ENCODE results near the gene MAPK8IP3.
A peak's percentile ranks its signal among the peaks of the same experiment; 100 is the strongest.

MAPK8IP3 gene

GRCh38 chr16:1775006-1775845 lies 69.2 kb downstream of the MAPK8IP3 start:
- DNase-seq: no peak

- no peak for DNase-seq
These were observed 70.1 kb downstream of the MAPK8IP3 start for GRCh38 chr16:1775846-1776671.

DNA sequence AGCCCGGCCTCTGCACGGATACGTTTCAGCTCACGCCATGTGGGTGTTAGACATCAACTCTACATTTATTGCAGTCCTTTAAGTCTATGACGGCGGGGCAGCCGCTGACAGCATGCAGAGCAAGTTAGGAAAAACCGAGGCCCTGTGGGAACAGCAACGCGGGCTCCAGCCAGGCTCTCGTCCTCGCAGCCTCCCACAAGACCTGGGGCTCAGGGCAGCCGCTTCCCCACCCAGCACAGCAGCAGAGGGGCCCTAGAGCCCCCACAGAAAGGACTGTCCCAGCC lies 70.6 kb downstream of the MAPK8IP3 start:
- no peak for DNase-seq

GRCh38 chr16:1776991-1777374 lies 71.0 kb downstream of the MAPK8IP3 start:
- no peak for DNase-seq

DNA sequence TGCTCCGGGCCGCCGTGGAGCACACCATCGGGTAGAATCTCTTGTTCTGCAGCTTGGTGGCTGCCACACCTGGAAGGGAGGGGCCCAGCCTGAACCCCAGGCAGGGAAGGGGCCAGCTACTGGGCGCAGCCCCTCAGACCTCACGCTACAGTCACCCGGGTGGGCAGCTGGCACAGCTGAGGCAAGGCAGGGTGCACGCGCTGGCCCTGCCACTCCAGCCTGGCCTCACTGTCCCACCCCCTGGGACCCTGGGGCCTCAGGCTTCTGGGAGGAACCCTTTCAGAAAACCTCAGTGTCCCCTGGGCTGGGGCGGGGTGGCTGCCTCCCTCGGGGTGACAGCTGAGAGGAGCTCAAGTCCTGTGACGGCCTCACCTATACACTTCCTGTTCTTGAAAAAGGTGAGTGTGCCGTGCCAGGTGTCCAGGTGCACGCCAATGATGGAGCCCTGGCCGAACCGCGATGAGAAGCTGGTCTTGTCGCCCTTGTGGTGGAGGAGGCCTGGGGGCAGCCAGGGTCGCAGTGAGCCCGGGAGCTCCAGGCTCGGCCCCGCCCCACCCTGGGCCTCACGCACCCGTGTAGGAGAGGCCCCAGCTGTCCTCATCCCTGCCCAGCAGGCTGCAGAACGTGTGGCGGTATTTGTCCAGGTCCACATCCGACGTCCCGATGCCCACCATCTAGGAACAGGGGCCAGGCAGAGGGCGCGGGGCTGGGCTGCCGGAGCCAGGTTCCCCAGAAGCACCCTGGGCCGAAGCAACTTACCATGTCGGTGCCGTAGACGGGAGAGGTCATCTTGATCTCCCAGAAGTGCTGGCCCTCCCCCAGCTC lies 71.6 kb downstream of the MAPK8IP3 start:
- no peak for DNase-seq

DNA sequence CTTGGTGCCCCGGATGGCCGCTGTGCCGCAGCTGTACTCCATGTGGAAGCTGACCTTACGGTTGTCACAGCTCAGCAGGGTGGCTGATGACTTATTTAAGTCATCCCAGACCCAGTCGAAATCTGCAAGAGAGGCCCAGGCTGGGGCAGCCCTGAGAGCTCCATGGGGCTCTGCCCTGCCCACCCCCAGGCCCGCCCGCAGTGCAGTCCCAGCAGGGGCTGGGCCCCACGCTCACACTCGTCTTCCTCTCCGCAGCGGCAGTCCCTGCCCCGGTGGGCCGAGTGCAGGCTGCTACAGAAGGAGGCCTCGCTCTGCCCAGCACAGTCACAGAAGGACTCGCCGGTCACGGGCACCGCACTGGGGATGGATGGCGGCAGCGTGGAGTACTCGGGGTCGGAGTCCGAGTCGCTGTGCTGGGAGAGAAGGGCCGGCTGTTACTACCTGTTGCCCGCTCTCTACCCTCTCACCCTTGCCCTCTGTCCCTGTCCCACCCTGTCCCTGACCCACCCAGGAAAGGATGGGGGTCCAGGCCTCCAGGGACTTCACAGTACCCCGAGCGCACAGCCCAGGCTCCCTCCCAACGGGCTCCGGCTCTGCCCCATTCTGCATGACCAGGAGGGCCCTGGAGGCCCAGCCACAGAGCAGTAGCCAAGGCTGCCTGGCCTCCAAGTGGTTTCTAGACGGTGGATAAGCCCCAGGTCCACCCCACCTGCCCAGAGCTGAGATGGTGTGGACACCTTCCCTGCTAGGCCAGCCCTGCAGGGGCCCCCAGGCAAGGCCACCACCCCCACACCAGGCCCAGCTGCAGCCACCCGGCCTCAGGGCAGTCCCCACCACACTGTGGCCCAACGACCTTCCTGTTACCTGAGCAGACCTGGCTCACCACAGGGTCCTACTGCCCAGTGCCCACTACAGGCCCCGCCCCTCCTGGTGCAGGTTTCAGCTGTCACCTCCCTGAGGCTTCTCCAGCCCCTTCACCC lies 72.5 kb downstream of the MAPK8IP3 start:
- DNase-seq: no peak

DNA sequence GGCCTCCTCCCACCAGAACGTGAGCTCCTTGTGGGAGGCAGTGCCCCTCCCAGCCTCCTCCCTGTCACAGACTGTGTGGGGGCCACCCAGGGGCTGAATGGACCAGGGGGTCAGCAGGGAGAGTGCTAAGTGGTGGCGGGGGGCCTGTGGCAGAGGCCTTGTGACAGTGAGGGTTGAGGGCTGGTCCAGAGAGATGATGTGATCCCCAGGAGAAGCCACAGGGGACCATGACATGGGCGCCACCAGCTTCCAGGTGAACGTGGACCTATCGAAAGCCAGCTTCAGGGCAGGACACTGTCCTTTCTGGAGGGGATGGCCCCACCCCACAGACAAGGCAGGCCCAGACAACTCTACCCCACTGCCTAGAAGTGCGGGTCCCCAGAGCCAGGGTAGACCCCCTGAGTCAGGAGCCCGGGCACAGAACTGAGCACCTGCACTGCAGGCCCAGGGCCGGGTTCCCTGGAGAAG lies 73.3 kb downstream of the MAPK8IP3 start:
- DNase-seq: no peak

- DNase-seq: no peak
These were observed 74.0 kb downstream of the MAPK8IP3 start for GRCh38 chr16:1779741-1780676.

DNA sequence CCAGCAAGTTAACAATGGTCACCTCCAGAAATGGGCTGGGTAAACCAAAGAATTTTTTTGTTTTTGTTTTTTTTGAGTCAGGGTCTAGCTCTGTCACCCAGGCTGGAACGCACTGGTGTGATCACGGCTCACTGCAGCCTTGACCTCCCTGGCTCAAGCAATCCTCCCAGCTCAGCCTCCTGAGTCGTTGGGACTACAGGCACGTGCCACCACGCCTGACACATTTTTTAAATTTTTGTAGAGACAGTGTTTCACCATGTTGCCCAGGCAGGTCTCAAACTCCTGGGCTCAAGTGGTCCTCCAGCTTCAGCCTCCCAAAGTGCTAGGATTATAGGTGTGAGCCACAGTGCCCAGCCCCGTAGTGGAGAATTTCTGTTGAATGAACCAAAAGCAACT lies 74.7 kb downstream of the MAPK8IP3 start:
- DNase-seq: no peak

GRCh38 chr16:1781254-1781653 lies 75.3 kb downstream of the MAPK8IP3 start:
- no peak for DNase-seq

DNA sequence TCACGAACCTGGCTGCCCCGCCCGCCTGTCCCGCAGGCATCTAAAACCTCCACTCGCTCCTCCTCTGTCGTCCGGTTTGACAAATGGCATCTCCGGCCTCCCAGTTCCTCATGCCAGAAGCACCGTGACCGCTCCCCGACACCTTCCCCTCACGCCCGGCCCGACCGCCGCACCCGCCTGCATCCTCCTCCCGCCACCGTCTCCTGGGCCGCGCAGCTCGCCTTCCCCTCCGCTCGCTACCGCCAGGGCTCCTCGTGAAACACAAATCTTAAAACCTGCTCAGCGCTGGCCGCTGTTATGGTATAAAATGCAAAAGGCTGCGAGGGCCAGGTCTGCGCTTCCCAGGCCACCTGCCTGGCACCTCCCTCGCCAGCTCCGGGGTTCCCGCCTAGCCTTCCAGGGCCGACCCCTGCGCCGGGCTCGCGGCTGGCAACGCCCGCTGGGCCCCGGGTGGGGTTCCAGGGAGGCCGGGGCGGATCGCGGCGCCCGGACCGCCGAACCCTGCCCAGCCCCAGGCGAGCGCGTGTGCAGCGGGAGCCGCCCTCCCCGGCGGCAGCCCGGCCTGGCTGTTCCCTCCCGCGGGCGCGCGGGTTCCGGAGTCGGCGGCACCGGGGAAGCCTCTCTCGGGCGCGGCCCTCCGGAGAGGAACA lies 75.9 kb downstream of the MAPK8IP3 start:
- no peak for DNase-seq

GRCh38 chr16:1782408-1783264 lies 76.6 kb downstream of the MAPK8IP3 start, which contains the start of the genes NUBP2 and SPSB3:
Gene NUBP2 (plus strand): TSS chr16:1782960. CDS start chr16:1783021, 61 bp downstream.
Gene SPSB3 (minus strand): TSS chr16:1782571. CDS start chr16:1781483, 1,088 bp downstream.
- DNase-seq: peak; percentile 100

GRCh38 chr16:1784977-1785845 lies 79.2 kb downstream of the MAPK8IP3 start:
- DNase-seq: no peak

DNA sequence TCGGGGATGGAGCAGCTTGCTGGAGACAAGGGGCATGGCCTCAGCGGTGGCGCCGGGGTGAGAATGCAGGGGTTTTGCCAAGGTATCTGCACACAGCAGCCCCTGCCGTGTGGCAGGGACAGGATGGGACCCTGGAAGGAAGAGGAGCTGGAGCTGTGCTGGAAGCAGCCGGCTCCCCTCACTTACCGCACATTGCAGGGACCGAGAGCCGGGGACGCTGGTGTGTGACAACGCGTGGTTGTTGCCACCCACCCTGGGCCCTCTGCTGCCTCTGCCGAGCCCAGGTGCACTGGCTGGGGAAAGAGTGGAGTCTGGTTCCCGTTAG lies 79.8 kb downstream of the MAPK8IP3 start:
- no peak for DNase-seq

- DNase-seq: no peak
These were observed 80.5 kb downstream of the MAPK8IP3 start for GRCh38 chr16:1786242-1787055.

- no peak for DNase-seq
These were observed 81.0 kb downstream of the MAPK8IP3 start for GRCh38 chr16:1787056-1787321.

- no peak for DNase-seq
These were observed 81.5 kb downstream of the MAPK8IP3 start for GRCh38 chr16:1787322-1788094.
